OCI-M2 (cell line): ENCODE measurements around the gene PRSS22.

Source experiments
- DNase-seq: peaks from one replicate; lab custom pipeline; 2025; ENCODE audit not compliant: unreplicated experiment; lab: John Stamatoyannopoulos, UW

The PRSS22 gene

GRCh38 chr16:2816751-2817339 lies 41.1 kb downstream of the PRSS22 start, which contains the start of gene PRSS21:
Gene PRSS21, plus strand, starts transcription at chr16:2817237. Its CDS starts 32 bp downstream, at chr16:2817269.
- DNase-seq, result no peak

DNA sequence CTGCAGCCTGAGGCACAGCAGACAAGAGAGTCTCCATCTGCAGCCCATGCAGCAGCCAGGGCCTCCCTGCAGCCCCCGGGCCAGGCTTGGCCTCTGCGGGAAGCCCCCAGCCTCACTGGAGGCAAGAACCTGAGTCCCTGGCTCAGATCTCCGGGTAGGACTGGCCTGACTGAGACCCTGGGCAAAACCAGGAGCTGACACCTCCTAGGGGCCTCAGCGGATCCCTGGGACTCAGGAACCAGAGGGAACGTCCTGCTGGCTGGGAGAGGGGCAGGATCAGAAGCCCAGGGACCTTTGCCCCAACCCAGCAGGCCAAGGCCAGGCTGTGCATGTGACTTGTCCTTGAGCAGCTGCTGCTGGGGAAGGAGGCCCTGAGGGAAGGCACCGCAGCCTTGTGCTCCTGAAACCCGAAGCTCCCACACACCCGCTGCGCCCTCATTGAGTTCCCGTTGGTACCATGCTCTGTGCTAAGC lies 42.6 kb downstream of the PRSS22 start:
- DNase-seq, result no peak

GRCh38 chr16:2814551-2815298 lies 43.2 kb downstream of the PRSS22 start:
- no peak for DNase-seq

- DNase-seq, result no peak
Measured at GRCh38 chr16:2813771-2814221, 44.2 kb downstream of the PRSS22 start.

DNA sequence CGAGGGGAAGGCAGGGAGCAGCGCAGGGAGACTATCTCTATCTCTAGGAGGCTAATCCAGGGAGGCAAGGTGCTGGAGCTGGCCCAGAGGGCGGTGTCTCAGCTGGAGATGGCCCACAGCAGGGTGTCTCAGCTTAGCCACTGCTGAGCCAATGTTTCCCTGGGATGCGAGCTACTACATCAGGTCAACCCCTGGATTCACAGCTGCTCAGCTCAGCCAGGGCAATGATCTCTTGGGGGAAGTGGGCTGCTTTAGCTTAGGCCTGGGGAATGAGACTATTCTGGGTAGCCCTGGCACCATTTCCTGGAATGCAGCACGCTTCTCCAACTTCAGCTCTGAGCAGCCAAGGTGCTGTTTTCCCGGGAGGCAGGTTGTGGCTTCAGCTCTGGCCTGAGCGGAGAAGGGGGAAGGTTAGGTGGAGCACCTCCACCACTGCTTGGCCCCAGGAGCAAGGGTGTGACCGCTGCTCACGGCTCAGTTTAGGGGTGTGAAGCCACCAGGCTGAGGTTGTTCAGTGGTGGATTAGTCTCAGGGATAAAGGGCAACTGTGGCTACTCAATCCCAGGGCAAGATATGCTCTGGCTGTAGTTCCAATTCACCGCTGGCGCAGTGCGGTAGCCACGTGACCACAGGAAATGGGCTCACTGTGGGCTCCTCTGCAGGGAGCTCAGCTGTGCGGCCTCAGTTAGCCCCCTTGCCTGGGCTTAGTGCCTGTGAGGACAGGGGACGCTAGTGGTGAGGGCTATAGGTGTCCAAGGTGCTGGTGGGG lies 46.1 kb downstream of the PRSS22 start:
- DNase-seq, result no peak

- no peak for DNase-seq
Measured at GRCh38 chr16:2810651-2811050, 47.3 kb downstream of the PRSS22 start.

- no peak for DNase-seq
Measured at GRCh38 chr16:2809149-2809760, 48.7 kb downstream of the PRSS22 start.

DNA sequence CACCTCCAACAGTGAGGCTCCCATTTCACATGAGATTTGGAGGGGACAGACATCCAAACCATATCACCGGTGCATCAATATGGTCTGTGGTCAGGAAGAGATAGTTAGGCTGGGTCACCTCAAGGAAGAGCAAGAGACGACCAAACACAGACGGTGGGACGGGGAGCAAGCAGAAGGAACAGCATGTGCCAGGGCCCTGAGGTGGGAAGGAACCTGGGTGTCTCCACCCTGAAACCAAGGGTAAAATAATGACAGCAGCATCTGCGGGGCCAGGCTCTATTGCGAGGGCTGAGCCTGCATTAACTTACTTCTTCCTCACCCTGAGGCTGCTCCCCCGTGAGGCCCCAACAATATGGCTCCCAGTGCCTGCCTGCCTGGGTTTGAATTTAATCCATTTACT lies 49.8 kb downstream of the PRSS22 start:
- no peak for DNase-seq

- DNase-seq, result no peak
Measured at GRCh38 chr16:2806286-2806685, 51.7 kb downstream of the PRSS22 start.

DNA sequence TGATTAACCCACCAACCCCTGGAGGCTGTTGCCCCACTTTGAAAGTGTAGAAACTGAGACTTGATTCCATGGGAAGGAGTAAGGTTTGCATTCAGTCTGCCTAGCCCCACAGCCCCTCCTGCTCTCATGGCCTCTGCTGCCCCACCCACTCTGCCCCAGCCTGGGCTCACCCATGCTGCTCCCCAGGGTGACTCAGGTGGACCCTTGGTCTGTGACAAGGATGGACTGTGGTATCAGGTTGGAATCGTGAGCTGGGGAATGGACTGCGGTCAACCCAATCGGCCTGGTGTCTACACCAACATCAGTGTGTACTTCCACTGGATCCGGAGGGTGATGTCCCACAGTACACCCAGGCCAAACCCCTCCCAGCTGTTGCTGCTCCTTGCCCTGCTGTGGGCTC lies 53.2 kb downstream of the PRSS22 start:
- DNase-seq, result no peak

DNA sequence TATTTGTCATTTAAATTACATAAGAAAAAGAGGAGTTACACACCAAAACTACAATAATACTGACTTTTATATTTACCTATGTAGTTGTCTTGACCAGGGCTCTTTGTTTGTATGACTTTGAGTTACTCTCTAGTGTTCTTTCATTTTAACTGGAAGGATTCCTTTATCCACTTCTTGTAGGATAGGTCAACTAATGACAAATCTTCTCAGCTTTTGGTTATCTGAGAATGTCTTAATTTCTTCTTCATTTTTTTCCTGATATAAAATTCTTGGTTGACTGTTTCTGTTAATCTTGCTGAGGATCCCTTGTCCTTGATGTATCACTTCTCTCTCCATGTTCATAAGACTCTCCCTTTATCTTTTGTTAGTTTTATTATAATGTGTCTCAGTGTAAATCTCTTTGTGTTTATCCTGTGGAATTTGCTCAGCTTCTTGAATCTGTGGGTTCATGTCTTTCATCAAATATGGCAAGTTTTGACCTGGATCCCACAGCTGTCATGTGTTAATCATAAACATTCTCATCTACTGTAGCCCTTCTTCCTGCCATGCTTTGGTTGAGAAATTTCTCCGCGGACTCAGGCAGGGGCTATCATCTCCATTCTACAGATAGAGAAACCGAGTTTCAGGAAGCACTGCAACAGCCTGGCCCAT lies 54.3 kb downstream of the PRSS22 start:
- DNase-seq, result no peak
